GM12878 (cell line): ENCODE results near the gene ARHGAP27. TPM values are rescaled to one million over a fixed set of nuclear protein-coding genes. Genes with fewer than 3 reads are reported as not detected.

Source experiments
- ATAC-seq: fragments of 200-7000 bp; cut with Tn5 transposase; 3 replicates; pipeline ENCODE4 v1.9.1; 2020; ENCODE audit warnings: mild to moderate bottlenecking, moderate library complexity
- BruUV-seq: library from RNA; stranded (reverse); fragments of 400-500 nt; replicated peaks from 2 replicates; lab custom pipeline; 2021; lab: Mats Ljungman, UMichigan
- CTCF ChIA-PET: fragments of 300-600 bp; sonication (Branson Sonifier 250); formaldehyde crosslinking; extraction: SDS; loops from one replicate; lab custom pipeline; 2021; ENCODE audit warnings: inconsistent platforms; lab: Yijun Ruan, JAX
- POLR2A ChIA-PET: fragments of 350-600 bp; formaldehyde crosslinking; extraction: SDS; loops from one replicate; lab custom pipeline; 2021; ENCODE audit warnings: inconsistent platforms; lab: Charles Lee
- RAD21 ChIA-PET: fragments of 300-600 bp; sonication (Branson Sonifier 250); formaldehyde crosslinking; loops from one replicate; lab custom pipeline; 2023; ENCODE audit warnings: antibody characterized with exemption; ENCODE audit not compliant: unreplicated experiment; lab: Charles Lee
- SMC1A ChIA-PET: fragments of 300-600 bp; sonication (Branson Sonifier 250); formaldehyde crosslinking; loops from one replicate; lab custom pipeline; 2023; ENCODE audit not compliant: unreplicated experiment, uncharacterized antibody; lab: Charles Lee
- DNase-seq: peaks from one replicate; pipeline ENCODE4 v3.0.0-alpha.2; 2011; ENCODE audit warnings: low read depth, low spot score
- FAIRE-seq: peaks from 3 replicates; lab custom pipeline; 2011; peaks lifted over from hg19 to GRCh38; lab: Jason Lieb, UNC
- H2AFZ ChIP-seq: 2 replicates; pipeline ENCODE4 v1.6.0; 2011; ENCODE audit warnings: low read depth, low read length, control low read depth; ENCODE audit not compliant: control insufficient read depth
- H3K27ac ChIP-seq: 2 replicates; pipeline ENCODE4 v1.5.1; 2011; ENCODE audit warnings: control low read depth; ENCODE audit not compliant: control insufficient read depth, insufficient read depth
- H3K27me3 ChIP-seq, 2 experiments: replicated peaks in 1 of 2; 2 replicates each; pipeline versions ENCODE4 v1.6.0 to v1.6.1; 2011; ENCODE audit warnings: low read length in 1 of 2; ENCODE audit not compliant: control insufficient read depth in 2 of 2, insufficient read depth in 2 of 2
- H3K36me3 ChIP-seq, 2 experiments: 2 replicates each; pipeline ENCODE4 v1.5.1; 2011; ENCODE audit warnings: low read length in 1 of 2; ENCODE audit not compliant: control insufficient read depth in 2 of 2, insufficient read depth in 2 of 2
- H3K4me1 ChIP-seq: 2 replicates; pipeline ENCODE4 v1.6.1; 2011; ENCODE audit warnings: mild to moderate bottlenecking, low read length, moderate library complexity, mixed read lengths; ENCODE audit not compliant: control insufficient read depth, insufficient read depth
- H3K4me2 ChIP-seq: 2 replicates; pipeline ENCODE4 v1.6.0; 2011; ENCODE audit warnings: control low read depth; ENCODE audit not compliant: control insufficient read depth, insufficient read depth
- H3K4me3 ChIP-seq: fragments of 200-600 bp; sonication (generic); 2 replicates; pipeline ENCODE4 v1.5.1; 2016
- H3K79me2 ChIP-seq: 2 replicates; pipeline ENCODE4 v1.6.0; 2011; ENCODE audit warnings: low read length; ENCODE audit not compliant: control insufficient read depth, insufficient read depth
- H3K9ac ChIP-seq: 2 replicates; pipeline ENCODE4 v1.8.0; 2011; ENCODE audit warnings: low read length, control low read depth, mixed read lengths; ENCODE audit not compliant: control insufficient read depth, insufficient read depth
- H3K9me3 ChIP-seq: replicated peaks from 3 replicates; pipeline ENCODE4 v1.5.1; 2011; ENCODE audit warnings: mild to moderate bottlenecking, low read length; ENCODE audit not compliant: control insufficient read depth, insufficient read depth
- H4K20me1 ChIP-seq: 2 replicates; pipeline ENCODE4 v1.6.0; 2011; ENCODE audit not compliant: control insufficient read depth, insufficient read depth
- CBX3 ChIP-seq: fragments of 200-600 bp; sonication (generic); IDR thresholded peaks from 2 replicates; pipeline ENCODE4 v1.6.1; 2016; ENCODE audit warnings: low read depth, borderline replicate concordance
- CREM ChIP-seq: IDR thresholded peaks from 2 replicates; pipeline ENCODE4 v1.6.1; 2014; ENCODE audit warnings: antibody characterized with exemption, low read depth
- E4F1 ChIP-seq: fragments of 450-650 bp; IDR thresholded peaks from 2 replicates; pipeline ENCODE4 v1.6.1; 2018; ENCODE audit warnings: borderline replicate concordance, mild to moderate bottlenecking; ENCODE audit not compliant: partially characterized antibody
- EP300 ChIP-seq, 2 experiments: fragments of 150-350 bp in 1 of 2; IDR thresholded peaks; 2 replicates each; pipeline ENCODE4 v1.6.1; 2011 to 2012; ENCODE audit warnings: low read depth in 2 of 2, low read length in 2 of 2, borderline replicate concordance in 1 of 2, improper control_type of control experiment in 1 of 2, inconsistent platforms in 1 of 2; ENCODE audit not compliant: control insufficient read depth in 1 of 2
- HDAC2 ChIP-seq: fragments of 200-600 bp; sonication (generic); IDR thresholded peaks from 2 replicates; pipeline ENCODE4 v1.6.1; 2017
- KLF5 ChIP-seq: fragments of 450-650 bp; IDR thresholded peaks from 2 replicates; pipeline ENCODE4 v1.6.1; 2014; ENCODE audit warnings: mild to moderate bottlenecking; ENCODE audit not compliant: partially characterized antibody
- MTA3 ChIP-seq: IDR thresholded peaks from 2 replicates; pipeline ENCODE4 v1.6.1; 2012; ENCODE audit warnings: low read length, inconsistent platforms, borderline replicate concordance
- RFX5 ChIP-seq: IDR thresholded peaks from 2 replicates; pipeline ENCODE4 v1.6.1; 2011; ENCODE audit warnings: low read depth, low read length, improper control_type of control experiment
- SKIL ChIP-seq: fragments of 450-650 bp; IDR thresholded peaks from 2 replicates; pipeline ENCODE4 v1.6.1; 2017; ENCODE audit warnings: mild to moderate bottlenecking, low read depth, inconsistent platforms; ENCODE audit not compliant: poor library complexity, severe bottlenecking
- STAT1 ChIP-seq: fragments of 450-650 bp; conservative IDR thresholded peaks from 2 replicates; pipeline ENCODE4 v1.6.1; 2014; ENCODE audit warnings: antibody characterized with exemption, mild to moderate bottlenecking
- TCF12 ChIP-seq: IDR thresholded peaks from 2 replicates; pipeline ENCODE4 v1.6.1; 2011; ENCODE audit warnings: low read depth, mild to moderate bottlenecking, low read length
- ZNF622 ChIP-seq: fragments of 450-650 bp; IDR thresholded peaks from 2 replicates; pipeline ENCODE4 v1.6.1; 2017; ENCODE audit warnings: mild to moderate bottlenecking, inconsistent platforms
- ZNF687 ChIP-seq: fragments of 450-650 bp; IDR thresholded peaks from 2 replicates; pipeline ENCODE4 v1.6.1; 2017; ENCODE audit warnings: mild to moderate bottlenecking, moderate library complexity
- WGBS: methylation state at CpG from one replicate; pipeline ENCODE4 v1.1.6; 2016; ENCODE audit warnings: low lambda C conversion rate; ENCODE audit not compliant: insufficient replicate concordance, insufficient coverage; ENCODE audit errors: missing lambda C conversion rate; 5-methylcytosine and 5-hydroxymethylcytosine counted together
- in situ Hi-C: fragments of 300-500 bp; cut with MboI; formaldehyde crosslinking; loops from 9 replicates; pipeline ENCODE4 v1.14.3; 2018; ENCODE audit warnings: mixed read lengths
- intact Hi-C: fragments of 100-400 bp; cut with micrococcal nuclease; formaldehyde crosslinking; loops from one replicate; pipeline ENCODE4 v1.14.2; 2022; ENCODE audit not compliant: unreplicated experiment
- polyA plus RNA-seq, 11 experiments: library from polyadenylated mRNA; depleted of rRNA in 4 of 11; unstranded in 6 of 11; stranded (reverse) in 5 of 11; fragments of >200 nt; fragmentation: Nextera tagmentation in 4 of 11; fragmentation: Illumina TruSeq in 1 of 11; extraction: Ambion mirVana in 4 of 11; extraction: Trizol in 1 of 11; gene quantifications; 1 replicate in 1 of 11; 2 replicates in 10 of 11; pipeline versions ENCODE4 v1.2.1 to v1.2.3, GENCODE V29; 2011 to 2016; ENCODE audit warnings: inconsistent platforms in 2 of 11, missing spikeins in 2 of 11, low read depth in 1 of 11
- total RNA-seq, 4 experiments: library from RNA; depleted of rRNA in 3 of 4; stranded (reverse); fragments of >200 nt in 3 of 4; fragmentation: Illumina TruSeq in 1 of 4; extraction: Trizol in 1 of 4; gene quantifications; 2 replicates each; pipeline versions ENCODE4 v1.2.1 to v1.2.3, GENCODE V29; 2013 to 2021

The ARHGAP27 gene
- total and polyA plus RNA-seq, 10 of the 15 experiments (the other 5 are each of a cell fraction or from before 2014, with no cell fraction given), result 0.64 to 45.7 (median 17.7) TPM

GRCh38 chr17:45436161-45436560, 3.5 kb upstream of the ARHGAP27 start:
- intact Hi-C loops (loop anchor here (10.0 kb wide), 1 partner anchor 59 kb away; the partner anchor contains the start of gene PLEKHM1), in situ Hi-C loops (no loop called here)
- ATAC-seq, result no peak
- no peak for DNase-seq
- POLR2A ChIA-PET, result no interaction called here
- H3K36me3 ChIP-seq, result no peaks in the 10 kb centered on the region; a peak in 1 of 4 replicates
- peaks cover 14% of the 10 kb centered on the region for H3K4me1 ChIP-seq
- H3K9ac ChIP-seq, result no peak overlapping the region
- H3K27ac ChIP-seq, result no peak overlapping the region
- no peaks in the 10 kb centered on the region for H3K27me3 ChIP-seq
- H3K79me2 ChIP-seq, result no peaks in the 10 kb centered on the region
- BruUV-seq, result no TSS peak
- H3K4me2 ChIP-seq, result no peak overlapping the region
- RAD21 ChIA-PET, result no interaction called here
- SMC1A ChIA-PET, result no interaction called here
- H3K4me3 ChIP-seq, result no peak overlapping the region
- no peak overlapping the region for H2AFZ ChIP-seq
- no peaks in the 10 kb centered on the region for H3K9me3 ChIP-seq
- WGBS, result 88% methylated on average over 10 of the region's 10 CpGs
- FAIRE-seq, result no peak
- H4K20me1 ChIP-seq, result no peaks in the 10 kb centered on the region
- CTCF ChIA-PET, result no interaction called here
- TF ChIP-seq SKIL (no peak), ZNF622 (no peak), TCF12 (no peak), EP300 (IDR thresholded peaks at IDR 0.05; ENCODE audit: borderline replicate concordance in 1 of 2, control insufficient read depth in 1 of 2, low read depth in 2 of 2, low read length in 2 of 2) (no peak), MTA3 (no peak), E4F1 (no peak), CREM (no peak), HDAC2 (no peak), CBX3 (no peak), KLF5 (no peak), ZNF687 (no peak), RFX5 (no peak), STAT1 (no peak)
